SH-SY5Y (cell line): ENCODE measurements around the gene AMIGO1.

ENCODE experiments used
- GATA2 ChIP-seq: IDR thresholded peaks from 2 replicates; pipeline ENCODE4 v1.6.1; 2011; ENCODE audit warnings: mild to moderate bottlenecking, low read depth, low read length
- GATA3 ChIP-seq: IDR thresholded peaks from 2 replicates; pipeline ENCODE4 v1.6.1; 2011; ENCODE audit warnings: low read depth, mild to moderate bottlenecking, low read length, moderate library complexity

DNA sequence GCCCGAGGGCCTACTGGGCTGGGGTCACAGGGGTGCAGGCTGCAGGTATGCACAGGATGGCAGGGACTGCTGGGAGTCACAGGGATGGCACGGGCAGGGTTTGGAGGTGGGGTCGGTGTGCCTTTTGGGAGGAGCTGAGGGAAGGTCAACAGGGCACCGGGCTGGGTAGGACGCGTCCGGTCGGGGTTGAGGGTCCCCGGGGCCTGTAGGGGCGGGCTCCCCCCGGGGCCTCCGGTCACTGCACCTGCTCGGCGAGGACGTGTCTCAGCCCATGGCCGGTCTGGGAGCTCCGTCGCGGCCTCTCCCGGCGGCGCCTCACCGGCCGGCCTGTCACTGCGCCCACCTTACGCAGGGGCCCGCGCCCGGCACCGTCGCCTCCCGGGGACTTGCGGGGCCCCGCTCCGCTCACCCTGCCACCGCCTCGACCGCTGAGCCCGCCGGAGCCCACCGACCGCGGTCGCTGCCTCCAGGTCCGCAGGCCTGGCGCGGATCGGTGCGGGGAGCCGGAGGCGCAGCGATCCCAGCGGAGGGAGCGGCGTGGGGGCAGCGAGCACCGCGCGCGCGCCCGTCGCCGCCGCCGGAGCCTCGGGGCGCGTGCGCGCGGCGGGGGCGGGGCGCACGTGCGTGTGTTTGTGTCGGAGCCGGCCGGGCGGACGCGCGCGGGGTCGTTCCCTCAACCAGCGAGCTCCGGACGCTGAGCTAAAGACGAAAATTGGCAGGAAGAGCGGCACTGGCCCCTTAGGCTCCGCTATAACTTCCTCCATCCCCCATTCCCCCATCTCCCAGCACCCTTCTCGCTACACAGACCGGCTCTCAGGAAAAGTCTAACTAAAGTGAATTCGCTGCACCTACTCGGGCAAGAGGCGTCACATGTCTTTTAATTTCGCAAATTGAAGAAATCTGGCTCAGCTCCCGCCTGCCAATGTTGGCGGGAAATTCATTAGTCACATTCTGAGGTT lies at the start of gene AMIGO1:
- TF ChIP-seq GATA3 (no peak), GATA2 (no peak)
